Measurements from ENCODE around the gene AXL.
"Not testable (repeated sequence)": the region's sequence is repeated elsewhere in the genome, so short reads cannot be mapped to it uniquely, and the experiment has no call there.

Gene AXL

GRCh38 chr19:41206926-41207750, 11.9 kb upstream of the AXL start:
- no peak for DNase-seq

GRCh38 chr19:41214161-41214560, 4.9 kb upstream of the AXL start:
- no peak for DNase-seq

- no peak for DNase-seq
Measured at GRCh38 chr19:41217741-41218140, 1.3 kb upstream of the AXL start.

GRCh38 chr19:41218249-41218614, 791 bp upstream of the AXL start:
- no peak for DNase-seq

GRCh38 chr19:41219924-41220567, 1.0 kb downstream of the AXL start:
- DNase-seq = no peak

- no peak for DNase-seq
Measured at GRCh38 chr19:41220811-41221210, 1.8 kb downstream of the AXL start.

GRCh38 chr19:41221514-41222205, 2.6 kb downstream of the AXL start:
- DNase-seq = no peak

GRCh38 chr19:41222240-41222639, 3.2 kb downstream of the AXL start:
- DNase-seq = no peak

GRCh38 chr19:41223431-41224234, 4.6 kb downstream of the AXL start:
- no peak for DNase-seq

- DNase-seq = no peak
Measured at GRCh38 chr19:41224632-41225031, 5.6 kb downstream of the AXL start.

- DNase-seq = no peak
Measured at GRCh38 chr19:41225238-41226052, 6.4 kb downstream of the AXL start.

GRCh38 chr19:41226053-41226873, 7.2 kb downstream of the AXL start:
- no peak for DNase-seq

GRCh38 chr19:41226874-41227390, 7.9 kb downstream of the AXL start:
- DNase-seq = no peak

- DNase-seq = no peak
Measured at GRCh38 chr19:41228486-41228885, 9.5 kb downstream of the AXL start.

- not testable (repeated sequence) for DNase-seq
Measured at GRCh38 chr19:41229338-41229737, 10.3 kb downstream of the AXL start.

- no peak for DNase-seq
Measured at GRCh38 chr19:41230067-41230857, 11.2 kb downstream of the AXL start.

GRCh38 chr19:41232686-41233085, 13.7 kb downstream of the AXL start:
- no peak for DNase-seq

- DNase-seq = no peak
Measured at GRCh38 chr19:41233748-41234240, 14.8 kb downstream of the AXL start.

- no peak for DNase-seq
Measured at GRCh38 chr19:41234512-41235168, 15.6 kb downstream of the AXL start.
